DMS 273 (cell line): ENCODE measurements around the gene POLR3E.

Source experiments
- DNase-seq: peaks from one replicate; lab custom pipeline; 2025; ENCODE audit not compliant: unreplicated experiment; lab: John Stamatoyannopoulos, UW

The POLR3E gene, protein sequence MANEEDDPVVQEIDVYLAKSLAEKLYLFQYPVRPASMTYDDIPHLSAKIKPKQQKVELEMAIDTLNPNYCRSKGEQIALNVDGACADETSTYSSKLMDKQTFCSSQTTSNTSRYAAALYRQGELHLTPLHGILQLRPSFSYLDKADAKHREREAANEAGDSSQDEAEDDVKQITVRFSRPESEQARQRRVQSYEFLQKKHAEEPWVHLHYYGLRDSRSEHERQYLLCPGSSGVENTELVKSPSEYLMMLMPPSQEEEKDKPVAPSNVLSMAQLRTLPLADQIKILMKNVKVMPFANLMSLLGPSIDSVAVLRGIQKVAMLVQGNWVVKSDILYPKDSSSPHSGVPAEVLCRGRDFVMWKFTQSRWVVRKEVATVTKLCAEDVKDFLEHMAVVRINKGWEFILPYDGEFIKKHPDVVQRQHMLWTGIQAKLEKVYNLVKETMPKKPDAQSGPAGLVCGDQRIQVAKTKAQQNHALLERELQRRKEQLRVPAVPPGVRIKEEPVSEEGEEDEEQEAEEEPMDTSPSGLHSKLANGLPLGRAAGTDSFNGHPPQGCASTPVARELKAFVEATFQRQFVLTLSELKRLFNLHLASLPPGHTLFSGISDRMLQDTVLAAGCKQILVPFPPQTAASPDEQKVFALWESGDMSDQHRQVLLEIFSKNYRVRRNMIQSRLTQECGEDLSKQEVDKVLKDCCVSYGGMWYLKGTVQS

GRCh38 chr16:22297114-22297870 is at the start of gene POLR3E:
TSS of gene POLR3E (plus strand) at chr16:22297409. CDS start at chr16:22302969, 5,560 bp downstream.
- peak; percentile 99 for DNase-seq

DNA sequence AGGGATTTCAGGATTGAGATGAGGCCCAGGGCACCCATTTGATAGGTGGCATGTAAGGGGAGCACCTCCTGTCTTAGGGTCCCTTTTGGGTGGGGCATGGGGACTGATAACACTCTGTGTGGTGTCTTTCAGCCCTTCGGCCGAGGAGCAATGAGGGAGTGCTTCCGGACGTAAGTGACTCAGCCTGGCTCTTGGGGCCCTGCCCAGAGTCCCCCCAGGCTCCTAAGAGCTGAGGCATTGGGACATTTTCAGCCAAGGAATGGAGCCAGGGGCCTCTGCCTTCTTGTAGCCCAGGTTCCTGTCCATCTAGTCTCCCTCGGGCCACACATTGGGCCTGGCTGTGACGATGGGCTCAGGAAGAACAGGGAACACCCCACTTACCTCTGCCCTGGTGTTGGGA is 46.7 kb upstream of the POLR3E start:
- no peak for DNase-seq

DNA sequence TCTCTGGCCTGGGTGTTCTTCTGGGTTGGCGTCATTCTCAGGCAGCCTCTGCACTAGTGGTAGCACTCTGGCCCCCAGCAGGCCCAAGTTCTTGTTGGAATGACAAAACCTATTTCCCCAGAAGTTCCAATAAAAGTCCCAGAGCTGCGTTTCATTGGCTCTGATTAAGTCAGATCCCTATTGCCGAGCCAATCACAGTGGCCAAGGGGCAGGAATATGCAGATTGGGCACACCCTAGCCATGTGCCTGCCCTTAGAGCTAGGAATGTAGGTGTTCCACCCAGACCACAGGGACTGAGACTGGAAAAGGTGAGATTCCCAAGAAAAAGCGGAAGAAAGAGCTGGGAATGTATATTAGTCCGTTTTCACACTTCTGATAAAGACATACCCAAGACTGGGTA is 44.9 kb upstream of the POLR3E start:
- DNase-seq, result peak; percentile 20

DNA sequence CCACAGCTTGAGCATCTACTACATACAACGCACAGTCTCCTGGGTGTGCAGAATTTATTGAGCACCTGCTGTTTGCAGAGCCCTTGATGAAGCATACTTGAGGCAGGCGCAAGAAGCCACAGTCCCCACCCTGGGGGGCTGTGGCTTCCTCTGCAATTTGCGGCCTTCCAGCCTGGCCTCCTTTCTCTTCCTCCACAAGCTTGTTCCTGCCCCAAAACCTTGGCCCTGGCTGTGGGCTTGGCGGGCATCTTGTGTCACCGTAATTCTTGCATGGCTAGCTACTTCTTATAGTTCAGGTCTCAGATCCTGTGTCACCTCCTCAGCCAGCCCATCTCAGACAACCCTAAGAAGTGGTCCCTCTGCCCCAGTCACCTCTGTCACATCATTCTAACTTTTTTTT is 43.9 kb upstream of the POLR3E start:
- no peak for DNase-seq

GRCh38 chr16:22255335-22255734 is 41.9 kb upstream of the POLR3E start:
- peak; percentile 14 for DNase-seq

GRCh38 chr16:22257440-22257839 is 39.8 kb upstream of the POLR3E start:
- DNase-seq, result no peak

DNA sequence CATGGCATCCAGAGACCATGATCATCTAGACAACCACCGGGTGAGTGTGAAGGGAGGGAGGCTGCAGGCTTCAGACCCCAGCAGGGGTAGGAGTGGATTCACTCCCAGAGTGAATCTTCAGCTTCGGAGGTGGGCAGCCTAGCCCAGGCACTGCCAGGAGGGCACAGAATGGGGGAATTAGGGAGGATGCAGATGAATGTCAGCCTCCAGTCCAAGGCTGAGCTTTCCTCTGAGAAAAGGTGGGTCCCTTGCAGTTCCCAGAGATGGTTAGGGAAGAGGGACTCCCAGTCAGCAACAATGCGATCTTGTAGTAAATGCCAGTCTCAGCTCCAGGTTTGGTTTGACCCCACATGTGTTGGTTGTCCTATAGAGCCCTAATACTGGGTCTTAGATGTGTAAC is 36.7 kb upstream of the POLR3E start:
- DNase-seq, result no peak

GRCh38 chr16:22262460-22262859 is 34.7 kb upstream of the POLR3E start:
- DNase-seq, result no peak

DNA sequence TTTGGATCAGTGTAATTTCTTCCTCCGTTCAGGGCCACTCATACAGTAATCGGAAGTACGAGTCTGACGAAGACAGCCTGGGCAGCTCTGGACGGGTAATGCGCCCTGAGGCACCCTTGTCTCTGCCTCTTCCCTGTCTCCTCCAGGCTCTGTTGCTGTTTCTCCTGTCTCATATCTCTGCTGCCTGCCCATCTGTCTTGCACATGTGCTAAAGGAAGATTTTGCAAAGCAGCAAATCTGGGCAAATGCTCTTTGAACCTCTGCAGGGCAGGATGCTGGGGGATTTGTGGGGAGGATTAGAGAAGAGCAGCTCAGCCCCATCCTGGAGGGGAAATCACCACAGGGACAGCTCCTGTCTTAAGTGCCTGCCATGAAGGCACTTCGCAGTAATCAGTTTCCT is 32.4 kb upstream of the POLR3E start:
- DNase-seq, result no peak

DNA sequence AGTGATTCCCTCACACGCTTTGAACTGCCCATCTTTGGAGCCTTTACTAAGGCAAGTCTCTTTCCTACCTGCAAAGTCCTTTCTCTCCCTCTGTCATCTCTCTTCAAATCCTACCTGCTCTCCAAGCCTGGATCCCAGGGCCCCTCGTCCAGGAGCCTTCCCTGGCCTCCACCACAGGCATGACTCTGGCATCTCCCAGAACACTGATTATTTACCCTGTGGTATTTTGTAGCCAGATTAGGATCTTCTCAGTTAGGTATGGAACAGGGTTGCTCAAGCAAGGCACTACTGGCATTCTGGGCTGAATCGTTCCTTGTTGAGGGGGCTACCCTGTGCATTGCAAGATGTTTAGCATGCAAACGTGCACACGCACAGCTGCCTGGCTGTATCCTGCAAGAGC is 31.9 kb upstream of the POLR3E start:
- DNase-seq, result no peak

GRCh38 chr16:22266546-22266945 is 30.7 kb upstream of the POLR3E start:
- no peak for DNase-seq

GRCh38 chr16:22267764-22268163 is 29.4 kb upstream of the POLR3E start:
- peak; percentile 81 for DNase-seq

DNA sequence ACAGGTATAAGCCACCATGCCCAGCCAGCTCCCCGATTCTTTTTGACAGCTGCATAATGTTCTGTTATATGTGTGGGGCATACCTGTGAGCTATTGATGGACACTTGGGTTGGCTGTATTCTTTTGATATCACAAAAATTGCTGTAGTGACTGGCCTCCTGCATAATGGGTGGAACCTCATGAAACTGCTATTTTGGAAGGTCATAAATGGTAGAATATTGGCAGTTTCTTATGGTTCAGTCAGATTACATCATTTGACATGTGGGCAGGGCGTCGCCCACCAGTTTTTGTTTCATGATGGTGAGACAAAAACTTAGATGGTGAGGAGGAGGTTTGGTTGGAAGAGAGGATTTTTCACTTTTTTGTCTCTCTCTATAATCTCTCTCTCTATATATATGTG is 26.7 kb upstream of the POLR3E start:
- DNase-seq, result no peak

GRCh38 chr16:22272870-22273650 is 24.1 kb upstream of the POLR3E start:
- DNase-seq, result no peak

DNA sequence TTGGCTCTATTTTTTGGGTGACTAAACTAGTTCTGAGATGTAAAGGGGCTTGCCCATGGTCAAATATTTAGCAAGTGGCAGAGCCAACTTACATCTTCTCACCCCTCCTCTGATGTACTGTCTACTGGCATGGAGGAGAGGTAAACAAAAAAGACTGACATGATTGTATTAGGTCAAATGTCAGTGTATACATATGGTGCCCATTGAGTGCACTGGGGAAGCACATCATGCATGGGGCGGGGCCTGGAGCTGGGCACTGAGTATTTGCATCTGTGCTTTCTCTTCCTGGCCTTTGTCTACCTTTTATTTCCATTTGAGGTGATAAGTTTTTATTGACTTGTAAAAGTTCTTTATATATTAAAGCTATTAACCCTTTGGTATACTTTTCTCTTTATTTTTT is 22.3 kb upstream of the POLR3E start:
- no peak for DNase-seq

GRCh38 chr16:22278441-22279230 is 18.6 kb upstream of the POLR3E start:
- DNase-seq, result peak; percentile 96

- no peak for DNase-seq
These were observed 14.8 kb upstream of the POLR3E start for GRCh38 chr16:22282254-22282892.

GRCh38 chr16:22284637-22285036 is 12.6 kb upstream of the POLR3E start:
- no peak for DNase-seq

GRCh38 chr16:22285080-22285479 is 12.1 kb upstream of the POLR3E start:
- DNase-seq, result no peak

GRCh38 chr16:22291020-22291419 is 6.2 kb upstream of the POLR3E start:
- no peak for DNase-seq
